ENCODE data around the gene TTC21B.

TTC21B gene

GRCh38 chr2:165897726-165898125, 55.9 kb downstream of the TTC21B start:
- no CpG with 5 or more reads among the region's 5 CpGs for whole genome bisulfite sequencing (ENCODE audit: extremely low coverage, insufficient coverage, low lambda C conversion rate)
- Histone ChIP-seq H3K27ac (ENCODE audit: low read depth, low read length) (no peak overlapping the region), H3K56ac (ENCODE audit: low read length) (no peak overlapping the region), H3K4me3 (ENCODE audit: low read length) (no peak overlapping the region), H4K8ac (ENCODE audit: low read depth, low read length) (no peak overlapping the region), H2BK5ac (ENCODE audit: low read length) (no peak overlapping the region), H3K4ac (ENCODE audit: low read depth, low read length) (no peak overlapping the region), H3K79me1 (ENCODE audit: low read length) (no peaks in the 10 kb centered on the region), H2BK15ac (replicated peaks; ENCODE audit: low read depth) (no peak overlapping the region), H3K4me2 (ENCODE audit: low read length) (no peak overlapping the region), H3K27me3 (ENCODE audit: insufficient read depth, low read length, poor library complexity) (no peaks in the 10 kb centered on the region), H3K23ac (ENCODE audit: low read length) (no peak overlapping the region), H4K5ac (ENCODE audit: low read length) (no peak overlapping the region), H3K18ac (ENCODE audit: low read length) (no peak overlapping the region), H3K9ac (ENCODE audit: low read length) (no peak overlapping the region), H3K4me1 (ENCODE audit: control insufficient read depth, low read depth, low read length) (no peaks in the 10 kb centered on the region), H2AK5ac (ENCODE audit: low read length) (no peak overlapping the region), H2BK120ac (ENCODE audit: low read depth, low read length) (no peak overlapping the region), H3K79me2 (ENCODE audit: control insufficient read depth, insufficient read depth, low read length) (no peaks in the 10 kb centered on the region), H3K36me3 (ENCODE audit: control insufficient read depth, insufficient read depth, low read length) (peaks cover 3% of the 10 kb centered on the region)
- DNase-seq = no peak

- H4K5ac ChIP-seq (ENCODE audit: low read length) = no peak overlapping the region
- no peaks in the 10 kb centered on the region for H3K79me1 ChIP-seq (ENCODE audit: low read length)
- no peaks in the 10 kb centered on the region for H3K79me2 ChIP-seq (ENCODE audit: control insufficient read depth, insufficient read depth, low read length)
- H3K27ac ChIP-seq (ENCODE audit: low read depth, low read length) = no peak overlapping the region
- no peak overlapping the region for H3K18ac ChIP-seq (ENCODE audit: low read length)
- no peak overlapping the region for H4K8ac ChIP-seq (ENCODE audit: low read depth, low read length)
- no peak overlapping the region for H3K4ac ChIP-seq (ENCODE audit: low read depth, low read length)
- no peak overlapping the region for H2AK5ac ChIP-seq (ENCODE audit: low read length)
- no peaks in the 10 kb centered on the region for H3K4me1 ChIP-seq (ENCODE audit: control insufficient read depth, low read depth, low read length)
- no peak overlapping the region for H2BK15ac ChIP-seq (replicated peaks; ENCODE audit: low read depth)
- no peak overlapping the region for H3K4me2 ChIP-seq (ENCODE audit: low read length)
- H2BK5ac ChIP-seq (ENCODE audit: low read length) = no peak overlapping the region
- DNase-seq = no peak
- no CpG with 5 or more reads among the region's 5 CpGs for WGBS (ENCODE audit: extremely low coverage, insufficient coverage, low lambda C conversion rate)
- H3K23ac ChIP-seq (ENCODE audit: low read length) = no peak overlapping the region
- no peak overlapping the region for H3K4me3 ChIP-seq (ENCODE audit: low read length)
- H3K56ac ChIP-seq (ENCODE audit: low read length) = no peak overlapping the region
- peaks cover 3% of the 10 kb centered on the region for H3K36me3 ChIP-seq (ENCODE audit: control insufficient read depth, insufficient read depth, low read length)
- no peak overlapping the region for H3K9ac ChIP-seq (ENCODE audit: low read length)
- H3K27me3 ChIP-seq (ENCODE audit: insufficient read depth, low read length, poor library complexity) = no peaks in the 10 kb centered on the region
- no peak overlapping the region for H2BK120ac ChIP-seq (ENCODE audit: low read depth, low read length)
These were observed 56.5 kb downstream of the TTC21B start for GRCh38 chr2:165897074-165897473.

- Histone ChIP-seq H2BK15ac (replicated peaks; ENCODE audit: low read depth) (no peak overlapping the region), H3K4me1 (ENCODE audit: control insufficient read depth, low read depth, low read length) (no peaks in the 10 kb centered on the region), H3K27ac (ENCODE audit: low read depth, low read length) (no peak overlapping the region), H3K9ac (ENCODE audit: low read length) (no peak overlapping the region), H3K23ac (ENCODE audit: low read length) (no peak overlapping the region), H2AK5ac (ENCODE audit: low read length) (no peak overlapping the region), H3K36me3 (ENCODE audit: control insufficient read depth, insufficient read depth, low read length) (peaks cover 3% of the 10 kb centered on the region), H3K18ac (ENCODE audit: low read length) (no peak overlapping the region), H3K4me2 (ENCODE audit: low read length) (no peak overlapping the region), H3K4me3 (ENCODE audit: low read length) (no peak overlapping the region), H3K27me3 (ENCODE audit: insufficient read depth, low read length, poor library complexity) (no peaks in the 10 kb centered on the region), H4K8ac (ENCODE audit: low read depth, low read length) (no peak overlapping the region), H3K4ac (ENCODE audit: low read depth, low read length) (no peak overlapping the region), H3K79me2 (ENCODE audit: control insufficient read depth, insufficient read depth, low read length) (no peaks in the 10 kb centered on the region), H2BK5ac (ENCODE audit: low read length) (no peak overlapping the region), H2BK120ac (ENCODE audit: low read depth, low read length) (no peak overlapping the region), H4K5ac (ENCODE audit: low read length) (no peak overlapping the region), H3K79me1 (ENCODE audit: low read length) (no peaks in the 10 kb centered on the region), H3K56ac (ENCODE audit: low read length) (no peak overlapping the region)
- DNase-seq = no peak
- no CpG with 5 or more reads among the region's 1 CpG for WGBS (ENCODE audit: extremely low coverage, insufficient coverage, low lambda C conversion rate)
These were observed 57.6 kb downstream of the TTC21B start for GRCh38 chr2:165895974-165896373.

GRCh38 chr2:165893556-165893955, 60.0 kb downstream of the TTC21B start:
- Histone ChIP-seq H3K9ac (ENCODE audit: low read length) (no peak overlapping the region), H3K4me2 (ENCODE audit: low read length) (no peak overlapping the region), H3K79me2 (ENCODE audit: control insufficient read depth, insufficient read depth, low read length) (no peaks in the 10 kb centered on the region), H3K27ac (ENCODE audit: low read depth, low read length) (no peak overlapping the region), H3K4ac (ENCODE audit: low read depth, low read length) (no peak overlapping the region), H3K36me3 (ENCODE audit: control insufficient read depth, insufficient read depth, low read length) (peaks cover 3% of the 10 kb centered on the region), H4K5ac (ENCODE audit: low read length) (no peak overlapping the region), H3K79me1 (ENCODE audit: low read length) (no peaks in the 10 kb centered on the region), H3K23ac (ENCODE audit: low read length) (no peak overlapping the region), H3K18ac (ENCODE audit: low read length) (no peak overlapping the region), H3K4me3 (ENCODE audit: low read length) (no peak overlapping the region), H2BK120ac (ENCODE audit: low read depth, low read length) (no peak overlapping the region), H2BK15ac (replicated peaks; ENCODE audit: low read depth) (no peak overlapping the region), H3K4me1 (ENCODE audit: control insufficient read depth, low read depth, low read length) (no peaks in the 10 kb centered on the region), H2BK5ac (ENCODE audit: low read length) (no peak overlapping the region), H3K56ac (ENCODE audit: low read length) (no peak overlapping the region), H2AK5ac (ENCODE audit: low read length) (no peak overlapping the region), H4K8ac (ENCODE audit: low read depth, low read length) (no peak overlapping the region), H3K27me3 (ENCODE audit: insufficient read depth, low read length, poor library complexity) (no peaks in the 10 kb centered on the region)
- 100% methylated on average over 2 of the region's 4 CpGs for WGBS (ENCODE audit: extremely low coverage, insufficient coverage, low lambda C conversion rate)
- no peak for DNase-seq

- Histone ChIP-seq H2BK15ac (replicated peaks; ENCODE audit: low read depth) (no peak overlapping the region), H3K79me2 (ENCODE audit: control insufficient read depth, insufficient read depth, low read length) (no peaks in the 10 kb centered on the region), H3K4me2 (ENCODE audit: low read length) (no peak overlapping the region), H3K36me3 (ENCODE audit: control insufficient read depth, insufficient read depth, low read length) (peaks cover 3% of the 10 kb centered on the region), H2BK5ac (ENCODE audit: low read length) (no peak overlapping the region), H2AK5ac (ENCODE audit: low read length) (no peak overlapping the region), H3K18ac (ENCODE audit: low read length) (no peak overlapping the region), H3K4ac (ENCODE audit: low read depth, low read length) (no peak overlapping the region), H3K79me1 (ENCODE audit: low read length) (no peaks in the 10 kb centered on the region), H3K4me3 (ENCODE audit: low read length) (no peak overlapping the region), H3K56ac (ENCODE audit: low read length) (no peak overlapping the region), H3K27me3 (ENCODE audit: insufficient read depth, low read length, poor library complexity) (no peaks in the 10 kb centered on the region), H3K4me1 (ENCODE audit: control insufficient read depth, low read depth, low read length) (no peaks in the 10 kb centered on the region), H3K9ac (ENCODE audit: low read length) (no peak overlapping the region), H4K8ac (ENCODE audit: low read depth, low read length) (no peak overlapping the region), H4K5ac (ENCODE audit: low read length) (no peak overlapping the region), H2BK120ac (ENCODE audit: low read depth, low read length) (no peak overlapping the region), H3K23ac (ENCODE audit: low read length) (no peak overlapping the region), H3K27ac (ENCODE audit: low read depth, low read length) (no peak overlapping the region)
- no CpG with 5 or more reads among the region's 6 CpGs for WGBS (ENCODE audit: extremely low coverage, insufficient coverage, low lambda C conversion rate)
- DNase-seq = no peak
These were observed 61.0 kb downstream of the TTC21B start for GRCh38 chr2:165892526-165892925.

- H3K9ac ChIP-seq (ENCODE audit: low read length) = no peak overlapping the region
- H3K4ac ChIP-seq (ENCODE audit: low read depth, low read length) = no peak overlapping the region
- no peak overlapping the region for H3K4me2 ChIP-seq (ENCODE audit: low read length)
- WGBS (ENCODE audit: extremely low coverage, insufficient coverage, low lambda C conversion rate) = 100% methylated on average over 1 of the region's 2 CpGs
- H3K56ac ChIP-seq (ENCODE audit: low read length) = no peak overlapping the region
- no peaks in the 10 kb centered on the region for H3K79me1 ChIP-seq (ENCODE audit: low read length)
- no peak overlapping the region for H3K18ac ChIP-seq (ENCODE audit: low read length)
- H3K23ac ChIP-seq (ENCODE audit: low read length) = no peak overlapping the region
- no peak overlapping the region for H2BK5ac ChIP-seq (ENCODE audit: low read length)
- H3K79me2 ChIP-seq (ENCODE audit: control insufficient read depth, insufficient read depth, low read length) = no peaks in the 10 kb centered on the region
- no peaks in the 10 kb centered on the region for H3K4me1 ChIP-seq (ENCODE audit: control insufficient read depth, low read depth, low read length)
- H2AK5ac ChIP-seq (ENCODE audit: low read length) = no peak overlapping the region
- H3K27me3 ChIP-seq (ENCODE audit: insufficient read depth, low read length, poor library complexity) = no peaks in the 10 kb centered on the region
- no peak overlapping the region for H2BK120ac ChIP-seq (ENCODE audit: low read depth, low read length)
- H3K27ac ChIP-seq (ENCODE audit: low read depth, low read length) = no peak overlapping the region
- no peak overlapping the region for H4K8ac ChIP-seq (ENCODE audit: low read depth, low read length)
- no peak overlapping the region for H2BK15ac ChIP-seq (replicated peaks; ENCODE audit: low read depth)
- no peak overlapping the region for H4K5ac ChIP-seq (ENCODE audit: low read length)
- H3K4me3 ChIP-seq (ENCODE audit: low read length) = no peak overlapping the region
- no peak for DNase-seq
- H3K36me3 ChIP-seq (ENCODE audit: control insufficient read depth, insufficient read depth, low read length) = no peaks in the 10 kb centered on the region
These were observed 61.6 kb downstream of the TTC21B start for GRCh38 chr2:165891943-165892342.

All from mesendoderm (in vitro differentiated cells).